ENCODE results near the gene YKT6.

DNA sequence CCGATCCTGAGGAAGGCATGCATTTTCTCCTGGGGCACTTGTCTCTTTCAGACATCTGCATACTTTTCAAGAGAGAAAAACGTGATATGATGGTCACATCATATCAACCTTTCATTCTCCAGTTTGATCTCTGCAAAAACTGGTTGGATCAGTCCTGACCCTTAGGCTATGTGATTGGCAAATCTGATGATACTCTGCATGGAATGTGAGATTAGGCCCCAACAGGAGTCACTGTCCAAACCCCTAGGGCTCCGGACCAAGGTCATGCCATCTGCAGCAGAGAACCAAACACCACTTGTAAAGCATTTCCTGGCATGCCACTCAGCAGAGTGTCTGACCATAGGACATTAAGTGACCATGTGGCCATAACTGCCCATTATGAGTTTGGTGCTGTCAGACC lies 20.1 kb upstream of the YKT6 start:
- TF ChIP-seq, protein P1, sequence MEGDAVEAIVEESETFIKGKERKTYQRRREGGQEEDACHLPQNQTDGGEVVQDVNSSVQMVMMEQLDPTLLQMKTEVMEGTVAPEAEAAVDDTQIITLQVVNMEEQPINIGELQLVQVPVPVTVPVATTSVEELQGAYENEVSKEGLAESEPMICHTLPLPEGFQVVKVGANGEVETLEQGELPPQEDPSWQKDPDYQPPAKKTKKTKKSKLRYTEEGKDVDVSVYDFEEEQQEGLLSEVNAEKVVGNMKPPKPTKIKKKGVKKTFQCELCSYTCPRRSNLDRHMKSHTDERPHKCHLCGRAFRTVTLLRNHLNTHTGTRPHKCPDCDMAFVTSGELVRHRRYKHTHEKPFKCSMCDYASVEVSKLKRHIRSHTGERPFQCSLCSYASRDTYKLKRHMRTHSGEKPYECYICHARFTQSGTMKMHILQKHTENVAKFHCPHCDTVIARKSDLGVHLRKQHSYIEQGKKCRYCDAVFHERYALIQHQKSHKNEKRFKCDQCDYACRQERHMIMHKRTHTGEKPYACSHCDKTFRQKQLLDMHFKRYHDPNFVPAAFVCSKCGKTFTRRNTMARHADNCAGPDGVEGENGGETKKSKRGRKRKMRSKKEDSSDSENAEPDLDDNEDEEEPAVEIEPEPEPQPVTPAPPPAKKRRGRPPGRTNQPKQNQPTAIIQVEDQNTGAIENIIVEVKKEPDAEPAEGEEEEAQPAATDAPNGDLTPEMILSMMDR (IDR thresholded peaks at IDR 0.05) = no peak
- TF ChIP-seq POLR2A (IDR thresholded peaks at IDR 0.05) = no peak

Measured in uterus (tissue), 2 donors.